GM13977 (cell line): Measurements from ENCODE around the gene ALAS2.

Experiments used
- DNase-seq: peaks from one replicate; pipeline ENCODE4 v3.0.0; 2012; ENCODE audit warnings: low spot score
- CTCF ChIP-seq: IDR thresholded peaks from 2 replicates; pipeline ENCODE4 v1.5.1; 2012; ENCODE audit warnings: mild to moderate bottlenecking, control low read depth; ENCODE audit not compliant: insufficient read depth; ENCODE audit errors: extremely low read depth, missing control alignments
- in situ Hi-C: fragments of 300-500 bp; cut with MboI; formaldehyde crosslinking; loops from one replicate; pipeline ENCODE4 v1.12.0; 2022; ENCODE audit warnings: low sequenced_read_pairs, low pct_unique_long_range_greater_than_20kb, mixed read lengths, inconsistent platforms; ENCODE audit not compliant: unreplicated experiment

ALAS2 gene

GRCh38 chrX:54977387-54977786, 53.4 kb downstream of the ALAS2 start:
- no peak for DNase-seq
- in situ Hi-C loops = no loop called here
- TF ChIP-seq CTCF = no peak

GRCh38 chrX:54964766-54965497, 65.8 kb downstream of the ALAS2 start:
- no peak for TF ChIP-seq CTCF
- in situ Hi-C loops = no loop called here
- no peak for DNase-seq

DNA sequence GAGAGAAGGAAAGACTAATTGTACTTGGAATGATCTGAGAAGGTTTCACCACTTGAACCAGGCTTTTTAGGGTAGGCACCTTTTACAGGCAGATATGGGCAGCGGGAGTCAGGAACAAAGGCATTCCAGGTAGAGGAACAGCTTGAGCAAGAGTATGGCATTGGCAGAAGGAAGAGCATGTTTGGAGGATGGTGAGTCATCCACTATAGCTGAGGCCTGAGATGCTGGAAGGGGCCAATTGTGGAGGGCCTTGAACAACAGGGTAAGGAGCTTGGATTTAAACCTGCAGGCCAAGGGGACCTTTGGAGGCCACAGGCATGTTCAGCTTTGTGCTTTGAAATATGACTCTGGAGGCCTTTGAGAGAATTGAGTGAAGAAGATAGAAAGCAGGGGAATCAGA, 69.0 kb downstream of the ALAS2 start:
- DNase-seq = no peak
- TF ChIP-seq CTCF = no peak
- in situ Hi-C loops = no loop called here
